Prostate gland (tissue), 2 donors: Measurements from ENCODE around the gene ACAP2. TPM values are rescaled to one million over a fixed set of nuclear protein-coding genes. Genes with fewer than 3 reads are reported as not detected.

Source experiments
- DNase-seq: peaks from one replicate; pipeline ENCODE4 v3.0.0-alpha.2; 2019; ENCODE audit warnings: low spot score
- H3K27ac ChIP-seq, 2 donors: fragments of 200-600 bp; sonication (generic); 2 replicates each; pipeline ENCODE4 v1.5.1; 2017 to 2019
- H3K27me3 ChIP-seq: fragments of 200-600 bp; sonication (generic); replicated peaks from 2 replicates; pipeline ENCODE4 v1.5.1; 2019; ENCODE audit not compliant: insufficient read depth
- H3K36me3 ChIP-seq, 2 donors: fragments of 200-600 bp; sonication (generic); 1 replicate in 1 of 2; 2 replicates in 1 of 2; pipeline versions ENCODE4 v1.5.1 to v1.8.1; 2017 to 2019
- H3K4me1 ChIP-seq: fragments of 200-600 bp; sonication (generic); replicated peaks from 2 replicates; pipeline ENCODE4 v1.5.1; 2019
- H3K4me3 ChIP-seq, 2 donors: fragments of 200-600 bp; sonication (generic); 2 replicates each; pipeline ENCODE4 v1.5.1; 2017 to 2019
- H3K9me3 ChIP-seq: fragments of 200-600 bp; sonication (generic); 2 replicates; pipeline ENCODE4 v1.5.1; 2017
- POLR2A ChIP-seq: fragments of 450-650 bp; IDR thresholded peaks from one replicate; pipeline ENCODE4 v1.6.1; 2016; ENCODE audit warnings: antibody characterized with exemption, mild to moderate bottlenecking
- POLR2AphosphoS5 ChIP-seq: sonication (generic); formaldehyde crosslinking; IDR thresholded peaks from one replicate; pipeline ENCODE4 v1.6.1; 2017; ENCODE audit warnings: antibody characterized with exemption
- WGBS: methylation state at CpG from one replicate; pipeline ENCODE4 v1.1.5; 2018; 5-methylcytosine and 5-hydroxymethylcytosine counted together
- intact Hi-C: fragments of 100-400 bp; cut with DNase I; formaldehyde crosslinking; loops from one replicate; pipeline ENCODE4 v1.14.2; 2022
- total RNA-seq, 2 donors: library from RNA; depleted of rRNA; stranded (reverse); fragments of >200 nt; gene quantifications; one replicate each; pipeline ENCODE4 v1.1.0, GENCODE V29; 2016
- TF ChIP-seq, protein P1 (sequence below), 4 experiments: fragments of 200-600 bp in 2 of 4; fragments of 450-650 bp in 2 of 4; sonication (generic) in 2 of 4; IDR thresholded peaks; 1 replicate in 3 of 4; 2 replicates in 1 of 4; pipeline ENCODE4 v1.5.1; 2016 to 2019; ENCODE audit warnings: antibody characterized with exemption in 4 of 4, mild to moderate bottlenecking in 2 of 4, moderate library complexity in 2 of 4

Gene ACAP2
- total RNA-seq, 2 donors from 2014 or later = 30.5 to 56.8 TPM

GRCh38 chr3:195249858-195250464, 192.9 kb downstream of the ACAP2 start:
- no peak overlapping the region for H3K27ac ChIP-seq
- no peak for DNase-seq
- no peaks in the 10 kb centered on the region for H3K4me1 ChIP-seq
- TF ChIP-seq POLR2AphosphoS5 (no peak), POLR2A (no peak)
- TF ChIP-seq, protein P1, sequence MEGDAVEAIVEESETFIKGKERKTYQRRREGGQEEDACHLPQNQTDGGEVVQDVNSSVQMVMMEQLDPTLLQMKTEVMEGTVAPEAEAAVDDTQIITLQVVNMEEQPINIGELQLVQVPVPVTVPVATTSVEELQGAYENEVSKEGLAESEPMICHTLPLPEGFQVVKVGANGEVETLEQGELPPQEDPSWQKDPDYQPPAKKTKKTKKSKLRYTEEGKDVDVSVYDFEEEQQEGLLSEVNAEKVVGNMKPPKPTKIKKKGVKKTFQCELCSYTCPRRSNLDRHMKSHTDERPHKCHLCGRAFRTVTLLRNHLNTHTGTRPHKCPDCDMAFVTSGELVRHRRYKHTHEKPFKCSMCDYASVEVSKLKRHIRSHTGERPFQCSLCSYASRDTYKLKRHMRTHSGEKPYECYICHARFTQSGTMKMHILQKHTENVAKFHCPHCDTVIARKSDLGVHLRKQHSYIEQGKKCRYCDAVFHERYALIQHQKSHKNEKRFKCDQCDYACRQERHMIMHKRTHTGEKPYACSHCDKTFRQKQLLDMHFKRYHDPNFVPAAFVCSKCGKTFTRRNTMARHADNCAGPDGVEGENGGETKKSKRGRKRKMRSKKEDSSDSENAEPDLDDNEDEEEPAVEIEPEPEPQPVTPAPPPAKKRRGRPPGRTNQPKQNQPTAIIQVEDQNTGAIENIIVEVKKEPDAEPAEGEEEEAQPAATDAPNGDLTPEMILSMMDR (IDR thresholded peaks at IDR 0.05) = no peak
- intact Hi-C loops = loop anchor here (5.0 to 10.0 kb wide), 2 partner anchors 248 to 475 kb away; no protein-coding TSS in a partner anchor
- no peak overlapping the region for H3K4me3 ChIP-seq
- 84% methylated on average over 11 of the region's 11 CpGs for WGBS
- no peaks in the 10 kb centered on the region for H3K36me3 ChIP-seq
- H3K27me3 ChIP-seq = no peaks in the 10 kb centered on the region
- H3K9me3 ChIP-seq = no peaks in the 10 kb centered on the region

DNA sequence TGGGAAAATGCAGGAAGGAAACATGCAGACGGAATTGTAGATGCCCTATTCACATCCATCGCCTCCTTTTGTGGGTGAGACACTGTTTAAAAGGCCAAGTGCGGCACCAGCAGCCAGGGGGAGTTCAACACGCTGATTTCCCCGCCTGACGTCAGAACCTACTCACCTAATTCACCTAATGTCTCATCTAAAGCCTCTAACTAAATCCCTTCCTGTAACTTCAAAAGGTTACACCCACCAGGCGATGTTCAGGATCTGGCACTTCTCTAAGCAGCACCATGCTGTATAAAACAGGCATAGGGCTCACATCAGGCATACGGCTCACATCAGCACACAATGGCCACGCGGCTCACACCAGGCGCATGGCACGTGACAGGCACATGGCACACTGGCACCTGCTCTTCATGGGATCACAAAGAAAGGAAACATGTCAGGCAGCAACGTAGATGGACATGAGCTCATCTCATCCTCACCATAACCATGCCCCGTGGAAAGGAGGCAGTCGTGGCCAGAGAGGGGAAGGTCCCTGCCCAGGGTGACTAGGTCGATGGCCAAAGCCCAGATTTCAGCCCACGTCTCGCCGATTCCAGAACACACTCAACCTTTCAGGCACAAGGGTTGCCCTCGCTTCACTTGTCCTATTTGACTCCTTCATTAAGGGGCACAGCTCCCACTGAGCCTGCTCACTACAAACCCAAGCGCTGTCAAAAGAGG, 193.6 kb downstream of the ACAP2 start:
- no peaks in the 10 kb centered on the region for H3K4me1 ChIP-seq
- H3K27me3 ChIP-seq = no peaks in the 10 kb centered on the region
- H3K27ac ChIP-seq = no peak overlapping the region
- no peak for DNase-seq
- no peak overlapping the region for H3K4me3 ChIP-seq
- 97% methylated on average over 21 of the region's 21 CpGs for WGBS
- TF ChIP-seq POLR2AphosphoS5 (no peak), POLR2A (no peak)
- TF ChIP-seq, protein P1 (IDR thresholded peaks at IDR 0.05) = no peak
- no peaks in the 10 kb centered on the region for H3K9me3 ChIP-seq
- H3K36me3 ChIP-seq = no peaks in the 10 kb centered on the region
- intact Hi-C loops = no loop called here

GRCh38 chr3:195248281-195248680, 194.5 kb downstream of the ACAP2 start:
- WGBS = 96% methylated on average over 8 of the region's 8 CpGs
- H3K9me3 ChIP-seq = no peaks in the 10 kb centered on the region
- no peaks in the 10 kb centered on the region for H3K36me3 ChIP-seq
- intact Hi-C loops = no loop called here
- TF ChIP-seq POLR2AphosphoS5 (no peak), POLR2A (no peak)
- TF ChIP-seq, protein P1 (IDR thresholded peaks at IDR 0.05) = no peak
- DNase-seq = no peak
- H3K27ac ChIP-seq = no peak overlapping the region
- H3K27me3 ChIP-seq = no peaks in the 10 kb centered on the region
- H3K4me3 ChIP-seq = no peak overlapping the region
- no peaks in the 10 kb centered on the region for H3K4me1 ChIP-seq

GRCh38 chr3:195247863-195248189, 195.0 kb downstream of the ACAP2 start:
- TF ChIP-seq, protein P1 (IDR thresholded peaks at IDR 0.05) = no peak
- TF ChIP-seq POLR2AphosphoS5 (no peak), POLR2A (no peak)
- DNase-seq = no peak
- H3K4me1 ChIP-seq = no peaks in the 10 kb centered on the region
- H3K36me3 ChIP-seq = no peaks in the 10 kb centered on the region
- H3K27me3 ChIP-seq = no peaks in the 10 kb centered on the region
- intact Hi-C loops = no loop called here
- H3K4me3 ChIP-seq = no peak overlapping the region
- H3K27ac ChIP-seq = no peak overlapping the region
- 86% methylated on average over 8 of the region's 8 CpGs for WGBS
- H3K9me3 ChIP-seq = no peaks in the 10 kb centered on the region
